Islet precursor cell (in vitro differentiated cells): ENCODE data around the gene AMD1.
"Not testable (repeated sequence)": the region's sequence is repeated elsewhere in the genome, so short reads cannot be mapped to it uniquely, and the experiment has no call there.

Experiments
- DNase-seq: peaks from one replicate; pipeline ENCODE4 v3.0.0-alpha.2; 2018

The AMD1 gene

GRCh38 chr6:110878751-110879522, 4.4 kb downstream of the AMD1 start:
- DNase-seq = peak; percentile 60

- DNase-seq = no peak
Measured at GRCh38 chr6:110880651-110881050, 6.1 kb downstream of the AMD1 start.

- no peak for DNase-seq
Measured at GRCh38 chr6:110881546-110882273, 7.1 kb downstream of the AMD1 start.

GRCh38 chr6:110882274-110882619, 7.7 kb downstream of the AMD1 start:
- no peak for DNase-seq

GRCh38 chr6:110882824-110883554, 8.4 kb downstream of the AMD1 start:
- no peak for DNase-seq

GRCh38 chr6:110884321-110884720, 9.7 kb downstream of the AMD1 start:
- DNase-seq = no peak

- no peak for DNase-seq
Measured at GRCh38 chr6:110885526-110885925, 10.9 kb downstream of the AMD1 start.

GRCh38 chr6:110886555-110887167, 12.1 kb downstream of the AMD1 start:
- no peak for DNase-seq

- no peak for DNase-seq
Measured at GRCh38 chr6:110890288-110890687, 15.7 kb downstream of the AMD1 start.

- DNase-seq = no peak
Measured at GRCh38 chr6:110895907-110896608, 21.5 kb downstream of the AMD1 start.

- DNase-seq = no peak
Measured at GRCh38 chr6:110897433-110897832, 22.8 kb downstream of the AMD1 start.

- no peak for DNase-seq
Measured at GRCh38 chr6:110898111-110898510, 23.5 kb downstream of the AMD1 start.

- DNase-seq = no peak
Measured at GRCh38 chr6:110900028-110900598, 25.5 kb downstream of the AMD1 start.

- DNase-seq = not testable (repeated sequence)
Measured at GRCh38 chr6:110901601-110902000, 27.0 kb downstream of the AMD1 start.

- no peak for DNase-seq
Measured at GRCh38 chr6:110902091-110902490, 27.5 kb downstream of the AMD1 start.

- DNase-seq = not testable (repeated sequence)
Measured at GRCh38 chr6:110906273-110906672, 31.7 kb downstream of the AMD1 start.

GRCh38 chr6:110930781-110931180, 56.2 kb downstream of the AMD1 start:
- DNase-seq = no peak

- no peak for DNase-seq
Measured at GRCh38 chr6:110933912-110934311, 59.3 kb downstream of the AMD1 start.

GRCh38 chr6:110934381-110934898, 59.9 kb downstream of the AMD1 start:
- DNase-seq = no peak

- DNase-seq = no peak
Measured at GRCh38 chr6:110935171-110935570, 60.6 kb downstream of the AMD1 start.

GRCh38 chr6:110938171-110938570, 63.6 kb downstream of the AMD1 start:
- no peak for DNase-seq
